GM12878 (cell line): ENCODE results near the gene CRYGA. TPM values are rescaled to one million over a fixed set of nuclear protein-coding genes. Genes with fewer than 3 reads are reported as not detected.

ENCODE experiments used
- ATAC-seq: fragments of 200-7000 bp; cut with Tn5 transposase; 3 replicates; pipeline ENCODE4 v1.9.1; 2020; ENCODE audit warnings: mild to moderate bottlenecking, moderate library complexity
- BruUV-seq: library from RNA; stranded (reverse); fragments of 400-500 nt; replicated peaks from 2 replicates; lab custom pipeline; 2021; lab: Mats Ljungman, UMichigan
- CTCF ChIA-PET: fragments of 300-600 bp; sonication (Branson Sonifier 250); formaldehyde crosslinking; extraction: SDS; loops from one replicate; lab custom pipeline; 2021; ENCODE audit warnings: inconsistent platforms; lab: Yijun Ruan, JAX
- POLR2A ChIA-PET: fragments of 350-600 bp; formaldehyde crosslinking; extraction: SDS; loops from one replicate; lab custom pipeline; 2021; ENCODE audit warnings: inconsistent platforms; lab: Charles Lee
- RAD21 ChIA-PET: fragments of 300-600 bp; sonication (Branson Sonifier 250); formaldehyde crosslinking; loops from one replicate; lab custom pipeline; 2023; ENCODE audit warnings: antibody characterized with exemption; ENCODE audit not compliant: unreplicated experiment; lab: Charles Lee
- SMC1A ChIA-PET: fragments of 300-600 bp; sonication (Branson Sonifier 250); formaldehyde crosslinking; loops from one replicate; lab custom pipeline; 2023; ENCODE audit not compliant: unreplicated experiment, uncharacterized antibody; lab: Charles Lee
- DNase-seq: peaks from one replicate; pipeline ENCODE4 v3.0.0-alpha.2; 2011; ENCODE audit warnings: low read depth, low spot score
- FAIRE-seq: peaks from 3 replicates; lab custom pipeline; 2011; peaks lifted over from hg19 to GRCh38; lab: Jason Lieb, UNC
- H2AFZ ChIP-seq: 2 replicates; pipeline ENCODE4 v1.6.0; 2011; ENCODE audit warnings: low read depth, low read length, control low read depth; ENCODE audit not compliant: control insufficient read depth
- H3K27ac ChIP-seq: 2 replicates; pipeline ENCODE4 v1.5.1; 2011; ENCODE audit warnings: control low read depth; ENCODE audit not compliant: control insufficient read depth, insufficient read depth
- H3K27me3 ChIP-seq, 2 experiments: replicated peaks in 1 of 2; 2 replicates each; pipeline versions ENCODE4 v1.6.0 to v1.6.1; 2011; ENCODE audit warnings: low read length in 1 of 2; ENCODE audit not compliant: control insufficient read depth in 2 of 2, insufficient read depth in 2 of 2
- H3K36me3 ChIP-seq, 2 experiments: 2 replicates each; pipeline ENCODE4 v1.5.1; 2011; ENCODE audit warnings: low read length in 1 of 2; ENCODE audit not compliant: control insufficient read depth in 2 of 2, insufficient read depth in 2 of 2
- H3K4me1 ChIP-seq: 2 replicates; pipeline ENCODE4 v1.6.1; 2011; ENCODE audit warnings: mild to moderate bottlenecking, low read length, moderate library complexity, mixed read lengths; ENCODE audit not compliant: control insufficient read depth, insufficient read depth
- H3K4me2 ChIP-seq: 2 replicates; pipeline ENCODE4 v1.6.0; 2011; ENCODE audit warnings: control low read depth; ENCODE audit not compliant: control insufficient read depth, insufficient read depth
- H3K4me3 ChIP-seq: fragments of 200-600 bp; sonication (generic); 2 replicates; pipeline ENCODE4 v1.5.1; 2016
- H3K79me2 ChIP-seq: 2 replicates; pipeline ENCODE4 v1.6.0; 2011; ENCODE audit warnings: low read length; ENCODE audit not compliant: control insufficient read depth, insufficient read depth
- H3K9ac ChIP-seq: 2 replicates; pipeline ENCODE4 v1.8.0; 2011; ENCODE audit warnings: low read length, control low read depth, mixed read lengths; ENCODE audit not compliant: control insufficient read depth, insufficient read depth
- H3K9me3 ChIP-seq: replicated peaks from 3 replicates; pipeline ENCODE4 v1.5.1; 2011; ENCODE audit warnings: mild to moderate bottlenecking, low read length; ENCODE audit not compliant: control insufficient read depth, insufficient read depth
- H4K20me1 ChIP-seq: 2 replicates; pipeline ENCODE4 v1.6.0; 2011; ENCODE audit not compliant: control insufficient read depth, insufficient read depth
- BHLHE40 ChIP-seq, 2 experiments: fragments of 450-650 bp in 1 of 2; IDR thresholded peaks; 2 replicates each; pipeline ENCODE4 v1.6.1; 2011 to 2017; ENCODE audit warnings: low read depth in 2 of 2, borderline replicate concordance in 1 of 2, improper control_type of control experiment in 1 of 2, low read length in 1 of 2, mild to moderate bottlenecking in 1 of 2
- DPF2 ChIP-seq: fragments of 450-650 bp; IDR thresholded peaks from 2 replicates; pipeline ENCODE4 v1.6.1; 2017; ENCODE audit warnings: mild to moderate bottlenecking
- EED ChIP-seq: sonication (generic); IDR thresholded peaks from 2 replicates; pipeline ENCODE4 v1.6.1; 2016; ENCODE audit warnings: antibody characterized with exemption, low read depth
- EGR1 ChIP-seq, 2 experiments: IDR thresholded peaks; 1 replicate in 1 of 2; 2 replicates in 1 of 2; pipeline ENCODE4 v1.6.1; 2011 to 2012; ENCODE audit warnings: low read depth in 2 of 2, low read length in 2 of 2, borderline replicate concordance in 1 of 2, mild to moderate bottlenecking in 1 of 2, moderate library complexity in 1 of 2
- HDAC2 ChIP-seq: fragments of 200-600 bp; sonication (generic); IDR thresholded peaks from 2 replicates; pipeline ENCODE4 v1.6.1; 2017
- HDGF ChIP-seq: fragments of 450-650 bp; IDR thresholded peaks from 2 replicates; pipeline ENCODE4 v1.6.1; 2016; ENCODE audit warnings: antibody characterized with exemption
- PML ChIP-seq: IDR thresholded peaks from 2 replicates; pipeline ENCODE4 v1.6.1; 2012; ENCODE audit warnings: low read length, inconsistent platforms
- POLR2A ChIP-seq: IDR thresholded peaks from 2 replicates; pipeline ENCODE4 v1.6.1; 2011; ENCODE audit warnings: low read depth, mild to moderate bottlenecking, low read length
- POLR2AphosphoS5 ChIP-seq: IDR thresholded peaks from 2 replicates; pipeline ENCODE4 v1.6.1; 2011; ENCODE audit warnings: mild to moderate bottlenecking, low read length, inconsistent platforms
- RBBP5 ChIP-seq: fragments of 200-600 bp; sonication (generic); conservative IDR thresholded peaks from 2 replicates; pipeline ENCODE4 v1.6.1; 2016
- SIN3A ChIP-seq: IDR thresholded peaks from 2 replicates; pipeline ENCODE4 v1.6.1; 2012; ENCODE audit warnings: low read depth, low read length, improper control_type of control experiment
- SIX5 ChIP-seq: IDR thresholded peaks from 2 replicates; pipeline ENCODE4 v1.6.1; 2011; ENCODE audit warnings: mild to moderate bottlenecking, low read depth, low read length, moderate library complexity; ENCODE audit not compliant: severe bottlenecking
- WRNIP1 ChIP-seq: IDR thresholded peaks from 2 replicates; pipeline ENCODE4 v1.6.1; 2011; ENCODE audit warnings: low read depth, low read length, improper control_type of control experiment, borderline replicate concordance
- WGBS: methylation state at CpG from one replicate; pipeline ENCODE4 v1.1.6; 2016; ENCODE audit warnings: low lambda C conversion rate; ENCODE audit not compliant: insufficient replicate concordance, insufficient coverage; ENCODE audit errors: missing lambda C conversion rate; 5-methylcytosine and 5-hydroxymethylcytosine counted together
- in situ Hi-C: fragments of 300-500 bp; cut with MboI; formaldehyde crosslinking; loops from 9 replicates; pipeline ENCODE4 v1.14.3; 2018; ENCODE audit warnings: mixed read lengths
- intact Hi-C: fragments of 100-400 bp; cut with micrococcal nuclease; formaldehyde crosslinking; loops from one replicate; pipeline ENCODE4 v1.14.2; 2022; ENCODE audit not compliant: unreplicated experiment
- polyA plus RNA-seq, 11 experiments: library from polyadenylated mRNA; depleted of rRNA in 4 of 11; unstranded in 6 of 11; stranded (reverse) in 5 of 11; fragments of >200 nt; fragmentation: Nextera tagmentation in 4 of 11; fragmentation: Illumina TruSeq in 1 of 11; extraction: Ambion mirVana in 4 of 11; extraction: Trizol in 1 of 11; gene quantifications; 1 replicate in 1 of 11; 2 replicates in 10 of 11; pipeline versions ENCODE4 v1.2.1 to v1.2.3, GENCODE V29; 2011 to 2016; ENCODE audit warnings: inconsistent platforms in 2 of 11, missing spikeins in 2 of 11, low read depth in 1 of 11
- total RNA-seq, 4 experiments: library from RNA; depleted of rRNA in 3 of 4; stranded (reverse); fragments of >200 nt in 3 of 4; fragmentation: Illumina TruSeq in 1 of 4; extraction: Trizol in 1 of 4; gene quantifications; 2 replicates each; pipeline versions ENCODE4 v1.2.1 to v1.2.3, GENCODE V29; 2013 to 2021
- TF ChIP-seq, protein P1 (sequence below): fragments of 450-650 bp; IDR thresholded peaks from 2 replicates; pipeline ENCODE4 v1.6.1; 2016; ENCODE audit warnings: mild to moderate bottlenecking
- TF ChIP-seq, protein P2 (sequence below): IDR thresholded peaks from 2 replicates; pipeline ENCODE4 v1.6.1; 2012; ENCODE audit warnings: low read length, inconsistent platforms
- TF ChIP-seq, protein P3 (sequence below): fragments of 450-650 bp; IDR thresholded peaks from 2 replicates; pipeline ENCODE4 v1.6.1; 2017; ENCODE audit warnings: antibody characterized with exemption, mild to moderate bottlenecking, moderate library complexity

CRYGA gene
- total and polyA plus RNA-seq, 10 of the 15 experiments (the other 5 are each of a cell fraction or from before 2014, with no cell fraction given): not detected

DNA sequence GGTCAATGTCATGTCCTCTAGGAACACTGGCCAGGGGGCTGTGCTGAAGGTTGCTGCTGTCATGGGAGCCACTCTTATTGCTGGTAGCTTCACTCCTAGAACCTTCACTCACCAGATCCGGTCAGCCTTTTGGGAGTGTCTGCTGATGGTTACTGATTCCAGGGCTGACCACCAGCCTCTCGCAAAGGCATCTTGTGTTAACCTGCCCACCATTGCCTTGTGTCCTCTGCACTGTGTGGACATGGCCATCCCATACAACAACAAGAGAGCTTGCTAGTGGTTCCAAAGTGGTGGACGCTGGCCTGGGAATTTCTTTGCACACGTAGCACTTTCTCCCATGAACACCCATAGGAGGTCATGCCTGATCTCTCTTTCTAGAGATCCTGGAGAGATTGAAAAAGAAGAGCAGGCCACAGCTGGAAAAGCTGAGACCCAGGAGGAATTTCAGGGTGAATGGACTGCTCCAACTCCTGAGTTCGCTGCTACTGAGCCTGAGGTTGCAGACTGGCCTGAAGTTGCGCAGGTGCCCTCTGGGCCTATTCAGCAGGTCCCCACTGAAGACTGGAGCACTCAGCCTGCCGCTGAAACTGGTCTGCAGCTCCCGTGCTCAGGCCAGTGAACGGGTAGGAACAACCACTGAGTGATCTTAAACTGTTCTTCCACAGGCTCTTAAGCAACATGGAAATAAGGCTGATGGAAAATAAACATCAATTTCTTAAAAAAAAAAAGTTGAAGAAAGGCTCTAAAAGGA lies 45.1 kb upstream of the CRYGA start (continued):
- no peak for TF ChIP-seq EGR1 (IDR thresholded peaks at IDR 0.05; ENCODE audit: borderline replicate concordance in 1 of 2, low read depth in 2 of 2, low read length in 2 of 2)
- TF ChIP-seq POLR2AphosphoS5: no peak
- TF ChIP-seq SIN3A: no peak

DNA sequence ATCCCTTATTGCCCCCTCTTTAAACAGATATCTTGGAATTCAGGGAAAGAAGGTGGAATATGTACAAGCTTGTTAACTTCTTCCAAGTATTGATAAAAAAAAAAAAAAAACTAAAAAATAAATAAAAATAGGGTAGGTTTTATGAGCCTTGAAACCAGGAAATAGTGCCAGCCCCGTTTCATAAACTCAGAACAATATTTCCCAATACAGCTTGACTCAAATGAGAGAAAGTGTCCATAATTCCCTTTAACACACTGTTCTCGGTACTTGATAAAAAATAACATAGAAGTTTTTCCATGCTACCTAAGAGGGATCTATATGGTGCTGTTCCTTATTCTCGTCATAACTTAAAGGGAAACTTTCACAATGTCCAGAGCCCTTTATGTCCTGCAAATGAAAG lies 44.4 kb upstream of the CRYGA start:
- POLR2A ChIA-PET: no interaction called here

More for the DNA sequence above, 44.4 kb upstream of the CRYGA start:
- DNase-seq: no peak
- no peak for FAIRE-seq
- ChIA-PET SMC1A (interaction anchor here (1.0 kb wide), 1 partner anchor 33 kb away, joined by 3 read pairs; no protein-coding TSS in a partner anchor), CTCF (no interaction called here), RAD21 (no interaction called here)
- Histone ChIP-seq H3K9ac (no peak overlapping the region), H3K79me2 (no peaks in the 10 kb centered on the region), H3K4me2 (no peak overlapping the region), H3K36me3 (no peaks in the 10 kb centered on the region), H3K4me1 (no peaks in the 10 kb centered on the region), H3K27me3 (no peaks in the 10 kb centered on the region), H2AFZ (no peak overlapping the region), H4K20me1 (no peaks in the 10 kb centered on the region), H3K9me3 (no peaks in the 10 kb centered on the region), H3K27ac (no peak overlapping the region), H3K4me3 (no peak overlapping the region)
- BruUV-seq: no TSS peak
- TF ChIP-seq EED: no peak
- TF ChIP-seq HDGF: no peak
- TF ChIP-seq, protein P1, sequence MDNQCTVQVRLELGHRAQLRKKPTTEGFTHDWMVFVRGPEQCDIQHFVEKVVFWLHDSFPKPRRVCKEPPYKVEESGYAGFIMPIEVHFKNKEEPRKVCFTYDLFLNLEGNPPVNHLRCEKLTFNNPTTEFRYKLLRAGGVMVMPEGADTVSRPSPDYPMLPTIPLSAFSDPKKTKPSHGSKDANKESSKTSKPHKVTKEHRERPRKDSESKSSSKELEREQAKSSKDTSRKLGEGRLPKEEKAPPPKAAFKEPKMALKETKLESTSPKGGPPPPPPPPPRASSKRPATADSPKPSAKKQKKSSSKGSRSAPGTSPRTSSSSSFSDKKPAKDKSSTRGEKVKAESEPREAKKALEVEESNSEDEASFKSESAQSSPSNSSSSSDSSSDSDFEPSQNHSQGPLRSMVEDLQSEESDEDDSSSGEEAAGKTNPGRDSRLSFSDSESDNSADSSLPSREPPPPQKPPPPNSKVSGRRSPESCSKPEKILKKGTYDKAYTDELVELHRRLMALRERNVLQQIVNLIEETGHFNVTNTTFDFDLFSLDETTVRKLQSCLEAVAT: no peak
- no peak for TF ChIP-seq HDAC2
- TF ChIP-seq RBBP5: no peak
- TF ChIP-seq POLR2A: no peak
- TF ChIP-seq PML: no peak
- no peak for TF ChIP-seq DPF2
- no peak for TF ChIP-seq WRNIP1
- no peak for TF ChIP-seq SIX5
- TF ChIP-seq, protein P2, sequence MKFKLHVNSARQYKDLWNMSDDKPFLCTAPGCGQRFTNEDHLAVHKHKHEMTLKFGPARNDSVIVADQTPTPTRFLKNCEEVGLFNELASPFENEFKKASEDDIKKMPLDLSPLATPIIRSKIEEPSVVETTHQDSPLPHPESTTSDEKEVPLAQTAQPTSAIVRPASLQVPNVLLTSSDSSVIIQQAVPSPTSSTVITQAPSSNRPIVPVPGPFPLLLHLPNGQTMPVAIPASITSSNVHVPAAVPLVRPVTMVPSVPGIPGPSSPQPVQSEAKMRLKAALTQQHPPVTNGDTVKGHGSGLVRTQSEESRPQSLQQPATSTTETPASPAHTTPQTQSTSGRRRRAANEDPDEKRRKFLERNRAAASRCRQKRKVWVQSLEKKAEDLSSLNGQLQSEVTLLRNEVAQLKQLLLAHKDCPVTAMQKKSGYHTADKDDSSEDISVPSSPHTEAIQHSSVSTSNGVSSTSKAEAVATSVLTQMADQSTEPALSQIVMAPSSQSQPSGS: no peak
- TF ChIP-seq BHLHE40 (IDR thresholded peaks at IDR 0.05; ENCODE audit: borderline replicate concordance in 1 of 2, low read depth in 2 of 2, low read length in 1 of 2): no peak
- TF ChIP-seq, protein P3, sequence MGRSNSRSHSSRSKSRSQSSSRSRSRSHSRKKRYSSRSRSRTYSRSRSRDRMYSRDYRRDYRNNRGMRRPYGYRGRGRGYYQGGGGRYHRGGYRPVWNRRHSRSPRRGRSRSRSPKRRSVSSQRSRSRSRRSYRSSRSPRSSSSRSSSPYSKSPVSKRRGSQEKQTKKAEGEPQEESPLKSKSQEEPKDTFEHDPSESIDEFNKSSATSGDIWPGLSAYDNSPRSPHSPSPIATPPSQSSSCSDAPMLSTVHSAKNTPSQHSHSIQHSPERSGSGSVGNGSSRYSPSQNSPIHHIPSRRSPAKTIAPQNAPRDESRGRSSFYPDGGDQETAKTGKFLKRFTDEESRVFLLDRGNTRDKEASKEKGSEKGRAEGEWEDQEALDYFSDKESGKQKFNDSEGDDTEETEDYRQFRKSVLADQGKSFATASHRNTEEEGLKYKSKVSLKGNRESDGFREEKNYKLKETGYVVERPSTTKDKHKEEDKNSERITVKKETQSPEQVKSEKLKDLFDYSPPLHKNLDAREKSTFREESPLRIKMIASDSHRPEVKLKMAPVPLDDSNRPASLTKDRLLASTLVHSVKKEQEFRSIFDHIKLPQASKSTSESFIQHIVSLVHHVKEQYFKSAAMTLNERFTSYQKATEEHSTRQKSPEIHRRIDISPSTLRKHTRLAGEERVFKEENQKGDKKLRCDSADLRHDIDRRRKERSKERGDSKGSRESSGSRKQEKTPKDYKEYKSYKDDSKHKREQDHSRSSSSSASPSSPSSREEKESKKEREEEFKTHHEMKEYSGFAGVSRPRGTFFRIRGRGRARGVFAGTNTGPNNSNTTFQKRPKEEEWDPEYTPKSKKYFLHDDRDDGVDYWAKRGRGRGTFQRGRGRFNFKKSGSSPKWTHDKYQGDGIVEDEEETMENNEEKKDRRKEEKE: no peak
- 8% methylated on average over 3 of the region's 3 CpGs for WGBS
- intact Hi-C loops (no loop called here), in situ Hi-C loops (no loop called here)
- ATAC-seq: no peak
